Measurements from ENCODE around the gene ISCA2. TPM values are rescaled to one million over a fixed set of nuclear protein-coding genes. Genes with fewer than 3 reads are reported as not detected.
"Not testable (repeated sequence)": the region's sequence is repeated elsewhere in the genome, so short reads cannot be mapped to it uniquely, and the experiment has no call there.

The ISCA2 gene
- total RNA-seq, 2 donors from 2014 or later = 20.3 to 28.5 TPM

DNA sequence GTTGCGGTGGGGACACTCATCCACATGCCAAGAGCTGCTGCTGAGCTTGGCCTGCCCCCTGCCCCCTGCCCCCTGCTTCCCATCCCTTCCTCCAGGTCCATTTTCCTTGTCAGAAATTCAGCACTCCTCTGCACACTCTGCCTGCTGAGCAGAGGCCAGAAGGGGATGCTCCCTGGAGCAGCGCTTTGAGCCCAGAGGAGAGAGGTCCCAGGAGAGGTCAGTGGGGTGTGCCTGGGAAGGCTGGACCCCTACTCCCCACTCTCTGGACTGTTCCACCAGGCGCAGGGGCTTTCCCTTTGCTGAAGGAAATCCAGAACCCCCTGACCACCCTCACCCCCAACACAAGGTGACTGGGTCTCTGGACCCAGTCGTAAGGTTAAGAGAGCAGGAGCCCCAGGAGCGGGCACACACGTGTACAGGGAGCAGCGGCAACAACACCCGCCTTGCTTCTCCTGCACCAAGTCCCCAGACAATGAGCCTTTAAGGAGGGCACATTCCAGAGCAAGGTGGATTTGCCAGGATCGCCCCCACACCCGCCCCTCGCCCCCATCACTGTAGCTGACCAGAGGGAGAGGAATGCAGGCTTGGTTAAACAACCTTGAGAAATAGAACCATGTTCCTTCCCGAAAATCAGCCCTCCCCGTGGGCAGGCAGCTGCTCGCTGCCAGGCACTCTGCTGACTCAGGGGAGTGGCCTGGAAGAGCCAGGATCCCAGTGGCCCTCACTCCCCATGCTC is 30.7 kb downstream of the ISCA2 start:
- Mint-ChIP-seq H3K4me1 (no peaks in the 10 kb centered on the region), H3K4me3 (no peak overlapping the region), H3K9me3 (no peaks in the 10 kb centered on the region), H3K27me3 (peaks cover 6% of the 10 kb centered on the region), H3K27ac (no peak overlapping the region), H3K36me3 (ENCODE audit: low read depth) (no peaks in the 10 kb centered on the region)
- ATAC-seq (replicated peaks) = no peak

DNA sequence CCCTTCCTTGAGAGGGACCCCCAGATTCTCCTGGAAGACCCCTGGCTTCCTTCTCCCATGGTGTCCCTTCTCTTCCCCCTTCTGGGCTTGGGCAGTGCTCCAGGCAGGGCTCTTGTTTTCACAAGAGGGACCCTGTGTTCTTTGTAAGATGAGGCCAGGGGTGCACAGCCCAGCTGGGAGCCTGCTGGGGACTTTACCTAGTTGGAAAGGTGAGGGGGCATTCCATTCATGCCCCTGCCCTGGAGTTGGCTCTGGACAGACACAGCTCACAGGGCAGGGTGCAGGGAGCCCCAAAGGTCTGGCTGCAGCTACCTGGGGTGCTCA is 31.2 kb downstream of the ISCA2 start:
- Mint-ChIP-seq H3K27ac (no peak overlapping the region), H3K27me3 (peaks cover 6% of the 10 kb centered on the region), H3K4me3 (no peak overlapping the region), H3K4me1 (no peaks in the 10 kb centered on the region), H3K9me3 (no peaks in the 10 kb centered on the region), H3K36me3 (ENCODE audit: low read depth) (no peaks in the 10 kb centered on the region)
- no peak for ATAC-seq (replicated peaks)

DNA sequence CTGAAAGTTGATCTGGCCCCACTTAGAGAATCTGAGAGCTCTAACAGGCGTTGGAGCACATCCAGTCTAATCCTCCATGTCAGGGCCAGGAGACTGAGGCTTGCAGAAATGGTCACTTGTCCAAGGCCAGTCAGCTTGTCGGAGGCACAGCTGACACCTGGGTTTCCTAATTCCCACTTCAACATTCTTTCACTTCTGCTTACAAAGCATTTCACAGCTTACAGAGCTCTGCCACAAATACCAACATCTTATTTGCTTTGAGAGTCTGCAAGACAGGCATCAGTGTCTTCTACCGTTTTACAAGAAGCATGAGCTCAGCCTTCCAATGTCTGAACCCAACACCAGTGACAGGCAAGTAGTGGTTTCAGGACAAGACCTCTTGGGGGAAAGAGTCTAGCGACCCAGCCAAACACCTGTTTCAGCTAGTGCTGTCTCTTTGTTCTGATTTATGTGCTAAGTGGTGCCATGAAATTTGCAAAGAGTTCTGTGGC is 31.8 kb downstream of the ISCA2 start:
- no peak overlapping the region for H3K4me3 Mint-ChIP-seq

DNA sequence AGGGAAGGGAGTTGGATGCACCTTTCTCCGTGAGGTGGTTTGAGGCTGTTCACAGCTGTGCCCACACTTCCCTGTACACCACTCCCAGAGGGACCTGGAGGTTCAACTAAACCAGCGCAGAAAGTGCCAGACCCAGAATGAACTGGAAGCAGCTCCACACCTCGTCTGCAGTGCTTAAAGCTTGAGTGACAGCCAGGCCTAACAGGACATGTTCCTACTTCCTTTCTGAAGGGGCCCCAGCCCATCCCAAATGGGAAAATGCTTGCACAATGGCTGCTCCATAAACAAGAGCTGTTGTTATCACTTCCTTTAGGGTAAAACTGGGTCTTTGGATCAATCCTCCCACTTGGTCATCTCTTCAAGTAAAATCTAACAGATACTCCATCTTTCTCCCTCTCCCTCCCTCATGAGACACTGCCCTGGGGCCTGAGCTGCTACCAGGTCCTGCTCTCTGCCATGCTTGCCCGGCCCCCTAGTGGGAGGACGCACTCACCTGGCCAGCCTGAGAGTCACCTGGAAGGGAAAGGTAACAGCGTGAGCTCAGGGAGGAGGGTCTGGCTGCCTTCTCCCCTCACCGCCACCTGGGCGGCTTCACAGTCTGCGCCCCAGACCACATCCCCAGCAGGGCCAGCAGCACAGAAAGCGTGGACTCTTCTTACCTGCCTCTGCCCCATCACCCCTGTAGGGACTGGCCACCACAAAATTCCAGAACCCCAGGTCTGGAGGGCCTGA is 33.5 kb downstream of the ISCA2 start:
- no peaks in the 10 kb centered on the region for H3K9me3 Mint-ChIP-seq
- no peak overlapping the region for H3K27ac Mint-ChIP-seq
- no peak overlapping the region for H3K4me3 Mint-ChIP-seq
- H3K4me1 Mint-ChIP-seq = no peaks in the 10 kb centered on the region
- H3K27me3 Mint-ChIP-seq = peaks cover 6% of the 10 kb centered on the region
- H3K36me3 Mint-ChIP-seq (ENCODE audit: low read depth) = no peaks in the 10 kb centered on the region
- ATAC-seq (replicated peaks) = no peak

More for the DNA sequence above, 31.8 kb downstream of the ISCA2 start:
- peaks cover 6% of the 10 kb centered on the region for H3K27me3 Mint-ChIP-seq
- no peaks in the 10 kb centered on the region for H3K9me3 Mint-ChIP-seq
- no peaks in the 10 kb centered on the region for H3K36me3 Mint-ChIP-seq (ENCODE audit: low read depth)
- H3K27ac Mint-ChIP-seq = no peak overlapping the region
- no peak for ATAC-seq (replicated peaks)
- H3K4me1 Mint-ChIP-seq = no peaks in the 10 kb centered on the region

DNA sequence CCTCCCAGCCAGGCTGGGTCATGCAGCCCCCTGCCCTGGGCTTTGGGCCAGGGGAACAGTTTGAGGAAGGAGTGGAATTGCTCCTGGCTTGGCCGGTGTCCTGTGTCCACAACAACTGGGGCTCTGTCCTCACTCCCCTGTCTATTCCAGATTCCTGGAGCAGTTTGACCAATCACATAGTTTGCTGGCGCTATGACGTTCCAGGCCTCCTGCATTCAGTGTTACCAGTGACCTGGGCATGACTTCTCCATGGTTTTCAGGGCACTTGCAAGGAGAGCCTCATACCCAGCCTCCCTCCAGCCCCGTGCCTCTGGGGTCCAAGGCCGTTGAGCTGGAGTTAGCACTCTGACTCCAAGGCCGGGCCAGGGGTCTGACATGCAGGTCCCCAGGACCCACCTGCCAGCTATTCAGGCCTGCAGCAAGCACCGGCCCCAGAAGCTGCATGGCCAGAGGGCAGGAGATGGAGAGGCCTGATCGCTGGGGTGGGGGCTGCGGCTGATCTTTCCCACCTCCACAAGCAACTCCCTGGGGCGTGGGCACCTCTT is 34.2 kb downstream of the ISCA2 start:
- no peaks in the 10 kb centered on the region for H3K9me3 Mint-ChIP-seq
- no peak for ATAC-seq (replicated peaks)
- no peaks in the 10 kb centered on the region for H3K4me1 Mint-ChIP-seq
- no peak overlapping the region for H3K27ac Mint-ChIP-seq
- no peaks in the 10 kb centered on the region for H3K36me3 Mint-ChIP-seq (ENCODE audit: low read depth)
- H3K4me3 Mint-ChIP-seq = no peak overlapping the region
- H3K27me3 Mint-ChIP-seq = peaks cover 6% of the 10 kb centered on the region

DNA sequence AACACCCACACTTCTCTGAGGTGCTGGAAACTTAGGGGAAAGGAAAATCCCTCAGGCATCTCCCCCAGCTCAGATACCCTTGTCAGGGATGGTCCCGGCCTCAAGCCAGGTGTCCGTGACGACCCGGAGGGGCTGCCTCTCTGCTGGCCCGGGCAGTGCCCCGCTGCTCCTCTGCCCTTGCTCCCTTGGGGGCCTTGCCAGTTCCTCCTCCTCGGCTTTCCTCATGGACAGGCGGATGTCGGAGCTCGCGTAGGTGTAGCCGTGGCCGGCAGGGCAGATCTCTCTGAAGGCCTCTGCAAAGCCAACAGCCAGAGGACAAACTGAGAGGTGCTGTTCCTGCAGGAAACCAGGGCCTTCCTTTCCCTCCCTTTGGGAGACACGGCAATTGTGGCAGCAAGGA is 34.8 kb downstream of the ISCA2 start:
- Mint-ChIP-seq H3K27me3 (peaks cover 2% of the 10 kb centered on the region), H3K4me1 (no peaks in the 10 kb centered on the region), H3K4me3 (no peak overlapping the region), H3K36me3 (ENCODE audit: low read depth) (no peaks in the 10 kb centered on the region), H3K27ac (no peak overlapping the region), H3K9me3 (no peaks in the 10 kb centered on the region)
- no peak for ATAC-seq (replicated peaks)

DNA sequence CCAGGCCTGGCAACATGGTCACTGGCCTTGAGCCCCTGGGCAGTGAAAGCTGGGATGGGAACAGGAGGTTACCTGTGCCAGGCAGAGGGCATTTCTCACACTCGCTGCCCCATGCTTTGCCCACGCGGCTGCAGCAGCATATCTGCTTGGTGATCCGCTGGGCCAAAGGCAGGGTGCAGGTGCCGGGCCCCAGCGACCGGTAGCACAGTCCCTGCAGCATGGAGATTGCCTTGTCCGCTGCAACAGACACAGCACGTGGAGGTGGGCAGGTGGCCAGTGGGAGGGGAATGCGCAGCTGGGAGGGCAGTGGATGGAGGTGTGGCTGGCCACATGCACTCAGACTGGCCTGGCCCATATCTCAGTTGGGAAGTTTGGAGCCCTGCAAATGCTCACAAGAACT is 35.3 kb downstream of the ISCA2 start:
- ATAC-seq (replicated peaks) = no peak
- Mint-ChIP-seq H3K9me3 (no peaks in the 10 kb centered on the region), H3K4me3 (no peak overlapping the region), H3K27ac (no peak overlapping the region), H3K4me1 (no peaks in the 10 kb centered on the region), H3K36me3 (ENCODE audit: low read depth) (no peaks in the 10 kb centered on the region), H3K27me3 (no peaks in the 10 kb centered on the region)

DNA sequence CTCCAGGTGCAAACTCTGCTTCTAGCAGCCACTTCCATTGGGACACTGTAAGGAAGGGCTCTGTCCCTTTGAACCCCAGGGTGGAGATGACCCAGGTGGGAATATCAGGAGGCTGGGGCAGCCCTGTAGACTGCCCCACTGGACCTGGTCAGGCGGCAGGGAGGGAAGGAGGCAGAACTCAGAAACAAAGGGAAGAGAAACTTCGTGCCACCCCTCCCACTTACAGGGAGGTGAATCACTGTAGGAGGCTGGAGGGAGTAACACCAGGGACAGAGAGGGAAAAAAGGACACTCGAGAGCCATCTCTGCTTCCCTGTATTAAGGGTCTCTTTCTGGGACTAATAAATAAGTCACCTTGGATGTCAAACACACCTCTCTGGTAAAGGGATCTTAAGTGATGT is 37.4 kb downstream of the ISCA2 start:
- Mint-ChIP-seq H3K9me3 (no peaks in the 10 kb centered on the region), H3K27ac (no peak overlapping the region), H3K36me3 (ENCODE audit: low read depth) (no peaks in the 10 kb centered on the region), H3K4me3 (no peak overlapping the region), H3K27me3 (no peaks in the 10 kb centered on the region), H3K4me1 (no peaks in the 10 kb centered on the region)
- ATAC-seq (replicated peaks) = no peak

DNA sequence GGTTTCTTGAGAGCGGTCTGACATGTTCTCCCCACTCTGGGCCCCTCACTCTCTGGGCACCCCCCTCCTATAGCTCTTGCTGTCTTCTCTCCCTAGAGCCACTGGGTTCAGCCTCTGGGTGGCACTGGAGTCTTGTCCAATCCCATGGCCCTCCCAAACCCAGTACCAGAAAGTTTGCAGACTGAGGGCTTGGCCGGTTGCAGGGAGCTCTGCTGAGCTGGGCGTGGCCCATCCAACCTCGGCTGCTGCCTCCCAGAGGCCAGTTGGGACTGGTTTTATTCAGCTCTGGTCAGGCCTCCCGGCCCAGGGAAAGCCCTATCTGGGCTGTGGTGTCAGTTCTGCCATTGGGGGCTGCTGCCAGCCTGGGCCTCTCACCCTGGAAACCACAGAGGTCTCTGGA is 37.9 kb downstream of the ISCA2 start:
- no peaks in the 10 kb centered on the region for H3K27me3 Mint-ChIP-seq
- H3K36me3 Mint-ChIP-seq (ENCODE audit: low read depth) = no peaks in the 10 kb centered on the region
- no peaks in the 10 kb centered on the region for H3K4me1 Mint-ChIP-seq
- no peak overlapping the region for H3K27ac Mint-ChIP-seq
- ATAC-seq (replicated peaks) = peak; percentile 46
- H3K4me3 Mint-ChIP-seq = no peak overlapping the region
- no peaks in the 10 kb centered on the region for H3K9me3 Mint-ChIP-seq

DNA sequence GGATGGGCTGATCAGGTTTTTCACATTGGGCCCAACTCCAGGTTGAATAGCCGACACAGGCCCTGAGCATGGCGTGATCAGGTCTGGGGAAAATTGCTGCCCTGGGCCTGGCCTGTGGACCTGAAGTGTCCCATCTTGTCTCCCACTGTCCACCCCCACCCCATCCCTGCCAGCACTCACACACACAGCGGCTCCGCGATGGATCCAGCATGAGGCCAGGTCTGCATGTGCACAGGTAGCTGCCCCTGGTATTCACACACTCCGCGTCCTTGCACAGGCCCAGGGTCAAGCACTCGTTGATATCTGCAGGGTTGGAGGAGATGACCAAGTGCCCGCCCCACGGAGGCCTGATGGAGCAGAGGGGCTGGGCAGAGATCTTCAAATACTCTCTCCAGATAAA is 38.7 kb downstream of the ISCA2 start:
- Mint-ChIP-seq H3K36me3 (ENCODE audit: low read depth) (no peaks in the 10 kb centered on the region), H3K27ac (no peak overlapping the region), H3K4me1 (no peaks in the 10 kb centered on the region), H3K4me3 (no peak overlapping the region), H3K27me3 (no peaks in the 10 kb centered on the region), H3K9me3 (no peaks in the 10 kb centered on the region)
- ATAC-seq (replicated peaks) = no peak

DNA sequence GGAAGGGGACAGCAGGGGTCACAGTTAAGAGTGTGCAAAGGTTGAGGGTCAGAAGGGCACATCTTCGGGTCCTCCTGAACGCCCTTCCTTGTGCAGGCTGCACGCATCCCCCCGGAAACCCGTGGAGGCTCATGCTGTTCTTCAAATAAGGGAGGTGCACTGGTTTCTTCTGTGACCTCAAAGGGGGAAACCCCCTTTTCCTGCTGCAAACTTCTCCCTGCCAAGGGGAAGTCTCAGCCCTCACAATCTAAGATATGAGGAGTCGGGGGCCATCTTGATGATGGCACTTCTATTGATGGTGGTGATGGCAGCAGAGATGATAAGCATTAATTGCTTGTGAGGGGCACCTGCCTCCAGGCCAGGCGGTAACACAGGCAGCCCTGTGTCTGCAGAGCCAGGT is 40.0 kb downstream of the ISCA2 start:
- no peaks in the 10 kb centered on the region for H3K36me3 Mint-ChIP-seq (ENCODE audit: low read depth)
- no peaks in the 10 kb centered on the region for H3K27me3 Mint-ChIP-seq
- H3K9me3 Mint-ChIP-seq = no peaks in the 10 kb centered on the region
- H3K4me1 Mint-ChIP-seq = no peaks in the 10 kb centered on the region
- no peak for ATAC-seq (replicated peaks)
- H3K27ac Mint-ChIP-seq = no peak overlapping the region
- no peak overlapping the region for H3K4me3 Mint-ChIP-seq

DNA sequence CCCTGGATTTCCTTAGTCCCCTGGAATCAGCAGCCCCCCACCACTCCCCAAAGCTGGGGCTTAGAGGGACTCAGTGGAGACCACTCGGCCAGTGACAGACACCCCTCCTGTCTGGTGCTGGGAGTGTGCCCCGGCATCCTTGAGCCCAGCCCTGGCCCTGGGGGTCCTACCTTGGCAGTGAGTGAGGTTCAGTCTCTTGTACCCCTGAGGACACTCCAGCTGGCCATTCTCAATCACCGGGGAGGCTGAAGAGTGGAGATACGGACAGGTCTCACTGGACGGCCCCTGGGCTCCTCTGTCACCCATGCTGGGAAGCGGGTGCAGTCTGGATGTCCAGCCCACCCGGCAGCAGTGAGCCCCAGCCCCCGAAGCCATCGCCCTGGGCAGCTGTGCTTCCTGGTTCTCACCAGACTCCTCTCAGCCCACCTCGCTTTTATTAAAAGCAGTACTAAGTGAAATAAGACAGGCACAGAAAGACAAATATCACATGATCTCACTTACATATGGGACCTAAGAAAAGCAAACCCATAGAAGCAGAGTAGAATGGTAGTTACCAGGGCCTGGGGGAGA is 42.3 kb downstream of the ISCA2 start:
- no peaks in the 10 kb centered on the region for H3K9me3 Mint-ChIP-seq
- no peaks in the 10 kb centered on the region for H3K36me3 Mint-ChIP-seq (ENCODE audit: low read depth)

DNA sequence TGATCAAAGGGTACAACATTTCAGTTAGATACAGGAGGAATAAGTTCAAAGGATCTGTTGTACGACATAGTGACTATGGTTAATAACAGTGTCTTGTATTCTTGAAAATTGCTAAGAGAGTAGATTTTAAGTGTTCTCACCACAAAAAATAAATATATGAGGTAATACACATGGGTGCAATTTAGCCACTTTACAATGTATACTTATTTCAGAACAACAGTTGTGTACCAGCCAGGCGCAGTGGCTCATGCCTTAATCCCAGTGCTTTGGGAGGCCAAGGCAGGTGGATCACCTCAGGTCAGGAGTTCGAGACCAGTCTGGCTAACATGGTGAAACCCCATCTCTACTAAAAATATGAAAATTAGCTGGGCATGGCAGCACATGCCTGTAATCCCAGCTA is 42.8 kb downstream of the ISCA2 start:
- H3K4me1 Mint-ChIP-seq; H3K27me3 Mint-ChIP-seq; H3K9me3 Mint-ChIP-seq; H3K4me3 Mint-ChIP-seq; ATAC-seq (replicated peaks); H3K36me3 Mint-ChIP-seq (ENCODE audit: low read depth); H3K27ac Mint-ChIP-seq: not testable (repeated sequence)

More for the DNA sequence above, 42.3 kb downstream of the ISCA2 start:
- ATAC-seq (replicated peaks) = no peak
- Mint-ChIP-seq H3K27me3 (no peaks in the 10 kb centered on the region), H3K4me3 (no peak overlapping the region), H3K27ac (no peak overlapping the region), H3K4me1 (no peaks in the 10 kb centered on the region)

DNA sequence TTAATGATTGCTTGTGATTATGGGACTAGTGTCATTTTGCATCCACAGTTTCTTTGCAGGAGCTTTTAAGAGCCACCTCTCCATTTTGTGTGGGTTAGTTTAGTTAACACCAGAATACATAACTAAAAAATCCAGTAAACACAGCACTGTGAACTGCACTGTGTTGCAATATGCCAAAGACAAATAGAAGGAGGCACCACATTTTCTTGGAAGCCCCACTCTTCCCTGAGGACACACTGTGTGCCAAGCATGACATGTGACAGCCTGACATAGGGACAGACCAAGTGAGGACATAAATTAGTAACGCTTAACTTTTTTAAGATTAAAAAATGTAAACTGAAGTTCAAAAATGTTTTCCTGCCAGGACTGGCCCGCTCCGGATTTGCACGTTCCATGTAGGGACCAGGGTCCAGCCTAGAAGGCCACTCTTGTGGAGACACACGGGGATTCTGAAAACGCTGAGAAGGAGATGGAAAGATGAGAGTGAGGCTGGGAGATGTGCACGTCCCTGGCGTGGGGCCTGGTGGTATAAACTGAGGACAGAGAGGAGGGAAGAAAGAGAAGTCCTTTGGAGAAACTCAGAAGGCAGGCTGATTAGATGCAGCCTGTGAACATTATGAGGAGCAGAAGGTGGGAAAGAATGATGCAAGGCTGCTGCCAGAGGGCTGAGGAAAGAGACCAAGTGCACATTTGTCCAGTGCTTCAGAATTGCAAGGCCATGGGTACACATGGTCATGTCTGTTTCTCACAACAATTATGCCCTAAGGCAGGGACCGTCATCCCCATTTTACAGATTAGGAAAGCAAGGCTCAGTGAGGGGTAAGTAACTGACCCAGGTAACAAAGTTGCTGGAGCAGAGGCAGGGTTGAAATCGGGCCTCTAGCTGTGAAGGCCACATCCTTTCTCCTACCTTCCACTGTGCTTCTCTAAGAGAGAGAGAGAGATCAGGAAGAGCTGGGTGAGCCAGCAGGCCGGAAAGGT is 45.1 kb downstream of the ISCA2 start:
- H3K4me3 Mint-ChIP-seq = no peak overlapping the region
- H3K36me3 Mint-ChIP-seq (ENCODE audit: low read depth) = no peaks in the 10 kb centered on the region
- no peaks in the 10 kb centered on the region for H3K4me1 Mint-ChIP-seq
- no peak for ATAC-seq (replicated peaks)
- H3K27me3 Mint-ChIP-seq = no peaks in the 10 kb centered on the region
- H3K9me3 Mint-ChIP-seq = no peaks in the 10 kb centered on the region
- peak overlapping the region; percentile 20 for H3K27ac Mint-ChIP-seq

Data from activated T-helper 17 cell treated with anti-CD3 and anti-CD28 coated beads, Interleukin-2, amount 50 U/mL, for 72 hours (primary cell).